Parathyroid adenoma (tissue), 2 donors: Measurements from ENCODE around the gene SPRED1.
"Not testable (repeated sequence)": the region's sequence is repeated elsewhere in the genome, so short reads cannot be mapped to it uniquely, and the experiment has no call there.

Experiments used
- H2AFZ ChIP-seq: fragments of 300-600 bp; sonication (generic); one replicate; pipeline ENCODE4 v1.7.0; 2017; ENCODE audit warnings: antibody characterized with exemption, mild to moderate bottlenecking
- H3K27ac ChIP-seq: fragments of 300-600 bp; sonication (generic); one replicate; pipeline ENCODE4 v1.7.0; 2017
- H3K27me3 ChIP-seq: fragments of 300-600 bp; sonication (generic); one replicate; pipeline ENCODE4 v1.7.0; 2017; ENCODE audit warnings: low read length; ENCODE audit not compliant: control insufficient read depth, insufficient read depth
- H3K36me3 ChIP-seq: fragments of 300-600 bp; sonication (generic); one replicate; pipeline ENCODE4 v1.7.0; 2017; ENCODE audit warnings: low read length; ENCODE audit not compliant: control insufficient read depth, insufficient read depth
- H3K4me1 ChIP-seq: fragments of 300-600 bp; sonication (generic); one replicate; pipeline ENCODE4 v1.7.0; 2017; ENCODE audit warnings: control low read depth
- H3K4me2 ChIP-seq: fragments of 300-600 bp; sonication (generic); one replicate; pipeline ENCODE4 v1.7.0; 2017; ENCODE audit warnings: low read length
- H3K4me3 ChIP-seq: fragments of 300-600 bp; sonication (generic); one replicate; pipeline ENCODE4 v1.7.0; 2017; ENCODE audit warnings: low read depth, low read length
- H3K79me2 ChIP-seq: fragments of 300-600 bp; sonication (generic); one replicate; pipeline ENCODE4 v1.7.0; 2017; ENCODE audit warnings: control low read depth
- H3K9ac ChIP-seq: fragments of 300-600 bp; sonication (generic); one replicate; pipeline ENCODE4 v1.7.0; 2017; ENCODE audit warnings: mild to moderate bottlenecking
- H3K9me3 ChIP-seq: fragments of 300-600 bp; sonication (generic); one replicate; pipeline ENCODE4 v1.7.0; 2017; ENCODE audit warnings: low read length; ENCODE audit not compliant: control insufficient read depth
- TF ChIP-seq, protein P1 (sequence below): fragments of 300-600 bp; sonication (generic); IDR thresholded peaks from one replicate; pipeline ENCODE4 v1.7.0; 2017; ENCODE audit warnings: antibody characterized with exemption, mild to moderate bottlenecking
- donor health status: primary hyperparathyroidism.

Gene SPRED1

DNA sequence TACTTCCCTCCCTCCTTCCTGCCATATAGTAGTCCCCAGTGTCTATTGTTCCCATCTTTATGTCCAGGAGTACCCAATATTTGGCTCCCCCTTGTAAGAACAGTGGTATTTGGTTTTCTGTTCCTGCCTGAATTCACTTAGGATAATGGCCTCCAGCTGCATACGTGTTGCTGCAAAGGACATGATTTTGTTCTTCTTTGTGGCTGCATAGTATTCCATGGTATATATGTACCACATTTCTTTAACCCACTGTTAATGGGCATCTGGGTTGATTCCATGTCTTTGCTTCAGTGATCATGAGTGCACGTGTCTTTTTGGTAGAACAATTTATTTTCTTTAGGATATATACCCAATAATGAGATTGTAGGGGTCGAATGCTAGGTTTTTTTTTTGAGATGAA, 19.3 kb downstream of the SPRED1 start:
- no peaks in the 10 kb centered on the region for H3K27me3 ChIP-seq

DNA sequence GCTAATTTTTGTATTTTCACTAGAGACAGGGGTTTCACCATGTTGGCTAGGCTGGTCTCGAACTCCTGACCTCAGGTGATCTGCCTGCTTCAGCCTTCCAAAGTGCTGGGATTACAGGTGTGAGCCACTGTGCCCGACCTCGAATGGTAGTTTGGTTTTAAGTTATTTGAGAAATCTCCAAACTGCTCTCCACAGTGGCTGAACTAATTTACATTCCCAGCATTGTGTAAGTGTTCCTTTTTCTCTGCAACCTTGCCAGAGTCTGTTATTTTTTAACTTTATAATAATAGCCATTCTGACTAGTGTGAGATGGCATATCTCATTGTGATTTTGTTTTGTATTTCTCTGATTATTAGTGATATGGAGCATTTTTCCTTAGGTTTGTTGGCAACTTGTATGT, 19.8 kb downstream of the SPRED1 start:
- not testable (repeated sequence) for H2AFZ ChIP-seq, H3K4me1 ChIP-seq, H3K9ac ChIP-seq, H3K79me2 ChIP-seq, H3K4me3 ChIP-seq, H3K36me3 ChIP-seq, H3K9me3 ChIP-seq, H3K4me2 ChIP-seq, H3K27ac ChIP-seq, H3K27me3 ChIP-seq

More for the DNA sequence above, 19.3 kb downstream of the SPRED1 start:
- TF ChIP-seq, protein P1, sequence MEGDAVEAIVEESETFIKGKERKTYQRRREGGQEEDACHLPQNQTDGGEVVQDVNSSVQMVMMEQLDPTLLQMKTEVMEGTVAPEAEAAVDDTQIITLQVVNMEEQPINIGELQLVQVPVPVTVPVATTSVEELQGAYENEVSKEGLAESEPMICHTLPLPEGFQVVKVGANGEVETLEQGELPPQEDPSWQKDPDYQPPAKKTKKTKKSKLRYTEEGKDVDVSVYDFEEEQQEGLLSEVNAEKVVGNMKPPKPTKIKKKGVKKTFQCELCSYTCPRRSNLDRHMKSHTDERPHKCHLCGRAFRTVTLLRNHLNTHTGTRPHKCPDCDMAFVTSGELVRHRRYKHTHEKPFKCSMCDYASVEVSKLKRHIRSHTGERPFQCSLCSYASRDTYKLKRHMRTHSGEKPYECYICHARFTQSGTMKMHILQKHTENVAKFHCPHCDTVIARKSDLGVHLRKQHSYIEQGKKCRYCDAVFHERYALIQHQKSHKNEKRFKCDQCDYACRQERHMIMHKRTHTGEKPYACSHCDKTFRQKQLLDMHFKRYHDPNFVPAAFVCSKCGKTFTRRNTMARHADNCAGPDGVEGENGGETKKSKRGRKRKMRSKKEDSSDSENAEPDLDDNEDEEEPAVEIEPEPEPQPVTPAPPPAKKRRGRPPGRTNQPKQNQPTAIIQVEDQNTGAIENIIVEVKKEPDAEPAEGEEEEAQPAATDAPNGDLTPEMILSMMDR, result no peak
- H3K4me1 ChIP-seq, result peaks cover 3% of the 10 kb centered on the region
- H3K4me3 ChIP-seq, result no peak overlapping the region
- H3K9me3 ChIP-seq, result no peaks in the 10 kb centered on the region
- no peak overlapping the region for H2AFZ ChIP-seq
- H3K27ac ChIP-seq, result no peak overlapping the region
- no peak overlapping the region for H3K4me2 ChIP-seq
- no peak overlapping the region for H3K9ac ChIP-seq
- no peaks in the 10 kb centered on the region for H3K36me3 ChIP-seq
- peaks cover 3% of the 10 kb centered on the region for H3K79me2 ChIP-seq

GRCh38 chr15:38274135-38274534, 21.5 kb downstream of the SPRED1 start:
- Histone ChIP-seq H3K9me3 (no peaks in the 10 kb centered on the region), H3K4me1 (peaks cover 3% of the 10 kb centered on the region), H3K36me3 (no peaks in the 10 kb centered on the region), H3K4me2 (no peak overlapping the region), H3K9ac (no peak overlapping the region), H3K27ac (no peak overlapping the region), H3K4me3 (no peak overlapping the region), H3K27me3 (no peaks in the 10 kb centered on the region), H2AFZ (no peak overlapping the region), H3K79me2 (peaks cover 5% of the 10 kb centered on the region)
- TF ChIP-seq, protein P1, result no peak

- peaks cover 3% of the 10 kb centered on the region for H3K79me2 ChIP-seq
- H3K27me3 ChIP-seq, result no peaks in the 10 kb centered on the region
- H3K9ac ChIP-seq, result no peak overlapping the region
- H2AFZ ChIP-seq, result no peak overlapping the region
- H3K4me2 ChIP-seq, result no peak overlapping the region
- H3K36me3 ChIP-seq, result no peaks in the 10 kb centered on the region
- H3K27ac ChIP-seq, result no peak overlapping the region
- no peaks in the 10 kb centered on the region for H3K9me3 ChIP-seq
- TF ChIP-seq, protein P1, result no peak
- H3K4me1 ChIP-seq, result no peaks in the 10 kb centered on the region
- H3K4me3 ChIP-seq, result no peak overlapping the region
These were observed 23.3 kb downstream of the SPRED1 start for GRCh38 chr15:38275959-38276358.

DNA sequence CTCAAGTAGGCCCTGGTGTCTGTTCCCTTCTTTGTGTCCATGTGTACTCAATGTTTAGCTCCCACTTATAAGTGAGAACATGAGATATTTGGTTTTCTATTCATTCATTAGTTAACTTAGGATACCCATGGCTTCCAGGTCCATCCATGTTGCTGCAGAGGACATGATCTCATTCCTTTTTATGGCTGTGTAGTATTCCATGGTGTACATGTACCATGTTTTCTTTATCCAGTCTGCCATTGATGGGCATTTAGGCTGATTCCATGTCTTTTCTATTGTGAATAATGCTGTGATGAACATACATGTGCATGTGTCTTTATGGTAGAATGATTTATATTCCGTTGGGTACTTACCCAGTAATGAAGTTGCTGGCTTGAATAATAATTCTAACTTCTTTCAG, 24.6 kb downstream of the SPRED1 start:
- H3K36me3 ChIP-seq, H3K27me3 ChIP-seq, H3K4me1 ChIP-seq, H3K4me3 ChIP-seq, H3K4me2 ChIP-seq, H3K9ac ChIP-seq, H3K79me2 ChIP-seq, H3K27ac ChIP-seq, H3K9me3 ChIP-seq, H2AFZ ChIP-seq: not testable (repeated sequence)

DNA sequence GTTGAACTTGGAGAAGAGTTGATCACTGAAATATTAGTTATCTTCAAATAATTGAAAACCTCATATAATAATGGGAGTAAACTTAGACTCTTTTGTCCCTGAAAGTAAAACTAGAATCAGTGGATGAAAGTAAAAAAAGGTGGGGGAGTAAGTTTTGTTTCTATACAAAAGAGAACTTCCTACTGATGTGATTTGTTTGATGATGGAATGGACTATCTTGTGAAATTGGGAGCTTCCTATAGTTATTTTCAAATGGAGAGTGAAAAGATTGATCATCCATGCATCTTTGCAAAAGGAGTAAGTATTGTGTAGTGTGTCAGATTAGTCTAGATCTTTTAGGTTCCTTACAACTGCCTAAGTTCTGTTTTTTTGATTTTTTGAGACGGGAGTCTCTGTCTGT, 28.4 kb downstream of the SPRED1 start:
- no peaks in the 10 kb centered on the region for H3K9me3 ChIP-seq
- H3K27ac ChIP-seq, result no peak overlapping the region
- H3K79me2 ChIP-seq, result peaks cover 7% of the 10 kb centered on the region
- H3K4me1 ChIP-seq, result no peaks in the 10 kb centered on the region
- no peak overlapping the region for H2AFZ ChIP-seq
- no peaks in the 10 kb centered on the region for H3K36me3 ChIP-seq
- H3K27me3 ChIP-seq, result no peaks in the 10 kb centered on the region
- H3K4me3 ChIP-seq, result no peak overlapping the region
- H3K4me2 ChIP-seq, result no peak overlapping the region
- no peak overlapping the region for H3K9ac ChIP-seq
- TF ChIP-seq, protein P1, result no peak
